Astrocyte of the cerebellum (primary cell): Measurements from ENCODE around the gene LRRTM4.

Source experiments
- DNase-seq: peaks from one replicate; pipeline ENCODE4 v3.0.0-alpha.2; 2011; ENCODE audit warnings: low read depth
- H3K4me3 ChIP-seq: 2 replicates; pipeline ENCODE4 v1.5.1; 2011; ENCODE audit warnings: mild to moderate bottlenecking, low read depth, low read length, moderate library complexity
- in situ Hi-C: cut with HindIII; loops from 2 replicates; pipeline ENCODE4 v1.10.0; 2017; ENCODE audit warnings: low sequenced_read_pairs
- TF ChIP-seq, protein P1 (sequence below): IDR thresholded peaks from 2 replicates; pipeline ENCODE4 v1.5.1; 2012; ENCODE audit warnings: low read length, low read depth, moderate library complexity, mild to moderate bottlenecking; ENCODE audit errors: missing control alignments

LRRTM4 gene

DNA sequence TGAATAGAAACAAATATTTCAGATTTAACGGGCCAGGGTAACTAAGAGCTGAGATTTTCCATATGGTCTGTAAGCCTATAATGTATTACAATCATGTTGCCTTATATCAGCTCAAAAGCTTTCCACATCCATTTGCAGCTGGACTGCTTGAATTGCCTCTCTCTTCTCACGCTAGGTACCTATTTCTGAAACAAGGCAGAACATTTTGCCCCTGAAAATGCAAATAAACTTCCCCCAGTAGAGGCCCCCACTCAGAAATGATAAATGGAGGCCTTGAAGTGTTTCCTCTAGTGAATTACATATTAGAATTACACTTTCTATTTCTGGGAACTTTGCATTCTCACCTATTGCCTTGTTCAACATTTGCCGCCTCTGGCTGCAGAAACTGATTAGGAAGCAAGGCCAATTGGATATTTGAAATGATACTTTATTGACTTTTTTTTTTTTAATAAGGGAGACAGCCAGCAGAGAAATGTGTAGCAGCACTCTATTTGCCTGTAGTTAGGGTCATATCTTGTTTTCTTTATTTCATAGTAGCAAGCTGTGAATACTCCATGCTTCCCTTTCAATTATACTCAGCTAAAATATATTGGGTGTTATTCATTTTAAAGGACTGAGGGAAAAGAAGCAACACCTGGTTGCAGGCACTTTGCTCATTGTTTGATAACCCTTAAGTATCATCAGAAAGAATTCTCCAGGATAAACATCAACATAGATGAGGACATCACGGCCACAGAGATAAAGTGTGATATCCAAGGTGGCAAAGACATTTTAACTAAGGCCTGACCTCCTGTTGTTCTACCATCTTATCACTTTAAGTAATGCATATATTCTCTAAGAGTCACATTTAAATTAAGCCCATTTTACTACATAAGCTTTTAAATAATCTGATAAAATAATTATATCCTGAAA lies 505.5 kb downstream of the LRRTM4 start:
- H3K4me3 ChIP-seq, result no peak overlapping the region
- TF ChIP-seq, protein P1, sequence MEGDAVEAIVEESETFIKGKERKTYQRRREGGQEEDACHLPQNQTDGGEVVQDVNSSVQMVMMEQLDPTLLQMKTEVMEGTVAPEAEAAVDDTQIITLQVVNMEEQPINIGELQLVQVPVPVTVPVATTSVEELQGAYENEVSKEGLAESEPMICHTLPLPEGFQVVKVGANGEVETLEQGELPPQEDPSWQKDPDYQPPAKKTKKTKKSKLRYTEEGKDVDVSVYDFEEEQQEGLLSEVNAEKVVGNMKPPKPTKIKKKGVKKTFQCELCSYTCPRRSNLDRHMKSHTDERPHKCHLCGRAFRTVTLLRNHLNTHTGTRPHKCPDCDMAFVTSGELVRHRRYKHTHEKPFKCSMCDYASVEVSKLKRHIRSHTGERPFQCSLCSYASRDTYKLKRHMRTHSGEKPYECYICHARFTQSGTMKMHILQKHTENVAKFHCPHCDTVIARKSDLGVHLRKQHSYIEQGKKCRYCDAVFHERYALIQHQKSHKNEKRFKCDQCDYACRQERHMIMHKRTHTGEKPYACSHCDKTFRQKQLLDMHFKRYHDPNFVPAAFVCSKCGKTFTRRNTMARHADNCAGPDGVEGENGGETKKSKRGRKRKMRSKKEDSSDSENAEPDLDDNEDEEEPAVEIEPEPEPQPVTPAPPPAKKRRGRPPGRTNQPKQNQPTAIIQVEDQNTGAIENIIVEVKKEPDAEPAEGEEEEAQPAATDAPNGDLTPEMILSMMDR, result no peak
- in situ Hi-C loops, result no loop called here
- no peak for DNase-seq

DNA sequence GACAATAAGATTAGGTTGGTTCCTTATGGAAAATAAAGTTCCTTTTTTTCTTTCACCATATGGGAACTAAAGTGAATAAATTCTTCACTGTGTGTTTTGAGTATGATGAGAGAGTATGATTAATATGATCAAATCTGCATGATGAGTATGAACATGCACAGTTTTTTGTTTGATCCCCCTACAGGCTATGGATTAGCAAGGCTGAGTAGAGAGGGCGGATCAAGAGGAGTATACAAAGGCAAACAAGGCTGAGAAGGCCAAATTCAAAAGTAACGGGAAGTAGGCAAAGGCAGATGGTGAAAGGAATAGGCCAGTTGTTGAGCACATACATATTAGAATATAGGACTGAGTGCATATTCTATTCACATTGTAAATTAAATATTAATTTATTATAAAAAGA lies 508.2 kb downstream of the LRRTM4 start:
- DNase-seq, result no peak
- no peak overlapping the region for H3K4me3 ChIP-seq
- in situ Hi-C loops, result no loop called here
- TF ChIP-seq, protein P1, result no peak

DNA sequence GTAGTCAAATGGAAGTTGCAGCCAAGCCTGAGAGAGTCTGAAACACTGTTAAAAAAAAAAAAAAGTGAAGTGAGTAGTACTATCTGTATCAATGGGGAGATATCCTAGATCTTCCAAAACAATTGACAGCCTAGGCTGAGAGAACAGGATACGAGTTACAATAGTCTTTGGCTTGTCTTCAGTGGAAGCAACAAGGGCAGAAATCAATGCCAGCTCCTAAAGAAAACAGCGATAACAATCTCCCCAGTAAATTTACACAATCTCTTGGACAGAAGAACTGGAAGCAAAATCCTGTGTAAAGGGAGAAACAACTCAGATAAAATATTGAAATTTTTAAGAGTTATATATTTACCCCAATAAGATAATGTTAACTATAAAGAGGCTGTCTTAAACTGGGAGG lies 508.7 kb downstream of the LRRTM4 start:
- DNase-seq, result no peak
- no peak overlapping the region for H3K4me3 ChIP-seq
- TF ChIP-seq, protein P1, result no peak
- in situ Hi-C loops, result no loop called here

DNA sequence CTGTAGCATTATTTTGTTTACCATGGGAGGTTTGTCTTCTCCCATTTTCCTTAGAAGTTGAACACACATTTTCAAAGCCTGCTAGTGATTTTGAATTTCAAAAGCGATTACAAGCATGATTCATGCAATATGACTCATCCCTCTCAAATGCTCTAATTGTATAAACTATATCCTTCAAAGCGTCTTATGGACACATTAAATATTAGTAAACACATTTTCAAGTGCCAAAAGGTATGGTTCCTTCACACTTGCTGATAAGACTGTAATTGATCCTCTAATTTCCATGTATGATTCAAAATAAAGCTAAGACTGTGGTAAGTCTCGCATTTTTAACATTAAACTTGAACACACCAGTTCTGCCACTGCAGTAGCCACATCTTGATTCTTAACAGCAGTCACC lies 512.9 kb downstream of the LRRTM4 start:
- in situ Hi-C loops, result no loop called here
- DNase-seq, result peak; percentile 37
- TF ChIP-seq, protein P1, result no peak
- H3K4me3 ChIP-seq, result no peak overlapping the region

DNA sequence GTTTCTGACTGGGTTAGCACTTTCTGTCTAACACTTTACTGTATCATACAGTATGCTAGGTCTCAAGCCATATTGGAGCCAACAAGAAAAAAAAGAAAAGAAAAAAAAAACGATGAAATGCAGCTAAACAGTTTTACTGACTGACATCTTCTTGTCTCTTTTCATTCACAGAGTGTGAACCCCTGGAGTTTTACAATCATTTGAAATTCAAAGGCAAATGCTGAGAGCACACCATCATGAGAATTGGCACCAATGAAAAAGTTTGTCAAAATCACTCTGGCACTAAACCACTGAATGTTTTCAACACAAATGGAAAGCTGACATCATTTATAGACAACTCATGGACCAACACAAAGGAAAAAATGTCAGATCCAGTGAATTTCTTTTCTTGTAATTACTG lies 513.3 kb downstream of the LRRTM4 start:
- in situ Hi-C loops, result no loop called here
- no peak overlapping the region for H3K4me3 ChIP-seq
- TF ChIP-seq, protein P1, result no peak
- peak; percentile 2 for DNase-seq

DNA sequence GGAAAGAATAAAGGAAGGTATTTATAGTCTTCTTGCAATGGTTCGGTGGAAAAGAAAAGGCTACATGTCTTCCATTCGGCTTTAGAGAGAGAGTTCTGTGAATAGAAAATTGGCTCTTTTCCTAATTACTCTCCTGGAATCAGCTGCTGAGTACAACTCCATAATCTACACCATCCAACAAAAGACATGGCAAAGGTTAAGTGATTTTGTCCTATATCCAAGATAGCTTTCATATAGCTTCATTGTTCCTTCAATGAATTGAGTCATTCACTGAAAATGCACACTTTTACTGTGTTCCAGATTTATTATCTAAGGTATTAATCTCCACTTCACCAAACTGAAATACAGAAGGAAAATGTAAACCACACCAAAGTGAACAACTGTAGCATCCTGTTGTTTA lies 514.5 kb downstream of the LRRTM4 start:
- TF ChIP-seq, protein P1, result no peak
- H3K4me3 ChIP-seq, result no peak overlapping the region
- in situ Hi-C loops, result no loop called here

More for the DNA sequence above, 514.5 kb downstream of the LRRTM4 start:
- peak; percentile 55 for DNase-seq
